Endodermal cell (in vitro differentiated cells): ENCODE results near the gene PPP1R36. TPM values are rescaled to one million over a fixed set of nuclear protein-coding genes. Genes with fewer than 3 reads are reported as not detected.

Experiments used
- DNase-seq: peaks from one replicate; pipeline ENCODE4 v3.0.0-alpha.2; 2017
- H3K27ac ChIP-seq: 2 replicates; pipeline ENCODE4 v1.5.1; 2013; ENCODE audit warnings: mild to moderate bottlenecking, low read depth, low read length, moderate library complexity
- H3K27me3 ChIP-seq: 2 replicates; pipeline ENCODE4 v1.6.1; 2013; ENCODE audit warnings: mild to moderate bottlenecking, low read length, moderate library complexity; ENCODE audit not compliant: insufficient read depth, control insufficient read depth, poor library complexity, severe bottlenecking
- H3K36me3 ChIP-seq: 2 replicates; pipeline ENCODE4 v1.7.0; 2013; ENCODE audit warnings: mild to moderate bottlenecking, low read length, moderate library complexity; ENCODE audit not compliant: control insufficient read depth, insufficient read depth
- H3K4me1 ChIP-seq: one replicate; pipeline ENCODE4 v1.7.0; 2013; ENCODE audit warnings: low read length; ENCODE audit not compliant: control insufficient read depth, insufficient read depth
- H3K4me3 ChIP-seq: 2 replicates; pipeline ENCODE4 v1.5.1; 2013; ENCODE audit warnings: mild to moderate bottlenecking, low read length, moderate library complexity
- H3K9ac ChIP-seq: 2 replicates; pipeline ENCODE4 v1.6.1; 2013; ENCODE audit warnings: mild to moderate bottlenecking, low read length, moderate library complexity; ENCODE audit not compliant: poor library complexity, severe bottlenecking; ENCODE audit errors: extremely low read depth
- H3K9me3 ChIP-seq: 2 replicates; pipeline ENCODE4 v1.6.1; 2013; ENCODE audit warnings: mild to moderate bottlenecking, low read length, moderate library complexity; ENCODE audit not compliant: control insufficient read depth
- H3K27ac Mint-ChIP-seq: 2 replicates; pipeline ENCODE4 v1.8.0; 2020; ENCODE audit warnings: mixed read lengths
- H3K27me3 Mint-ChIP-seq: 2 replicates; pipeline ENCODE4 v1.8.0; 2021; ENCODE audit warnings: mild to moderate bottlenecking, mixed read lengths; ENCODE audit not compliant: insufficient read depth
- H3K36me3 Mint-ChIP-seq: 2 replicates; pipeline ENCODE4 v1.8.0; 2020; ENCODE audit warnings: low read depth, mixed read lengths
- H3K4me1 Mint-ChIP-seq: 2 replicates; pipeline ENCODE4 v1.8.0; 2020; ENCODE audit warnings: mixed read lengths
- H3K4me3 Mint-ChIP-seq: 2 replicates; pipeline ENCODE4 v1.8.0; 2020; ENCODE audit warnings: mild to moderate bottlenecking, moderate library complexity, mixed read lengths
- H3K9me3 Mint-ChIP-seq: 2 replicates; pipeline ENCODE4 v1.8.0; 2020; ENCODE audit warnings: mild to moderate bottlenecking, mixed read lengths
- CTCF ChIP-seq: fragments of 200-600 bp; sonication (generic); conservative IDR thresholded peaks from 2 replicates; pipeline ENCODE4 v1.5.0; 2021; ENCODE audit warnings: antibody characterized with exemption, mild to moderate bottlenecking
- WGBS, 2 experiments: methylation state at CpG; one replicate each; pipeline versions ENCODE4 v1.1.5 to v1.1.7; 2013; ENCODE audit warnings: missing lambda C conversion rate in 2 of 2, mixed read lengths in 1 of 2; ENCODE audit not compliant: insufficient coverage in 1 of 2, insufficient read length in 1 of 2; 5-methylcytosine and 5-hydroxymethylcytosine counted together
- total RNA-seq, 2 donors: library from RNA; stranded (reverse); fragmentation: NEBNext Ultra II Directional in 1 of 2; extraction: Animal tissue kit (Norgen Biotek cat#: 25700) in 1 of 2; gene quantifications; 2 replicates in 1 of 2; 3 replicates in 1 of 2; pipeline ENCODE4 v1.2.1, GENCODE V29; 2021

Gene PPP1R36
- total RNA-seq, 2 donors from 2014 or later, result 0.24 to 1.2 TPM

- WGBS, 2 experiments, result 64 to 72% methylated on average over 7 to 8 of the region's 8 CpGs
- peaks cover 54% of the 10 kb centered on the region for H3K4me1 Mint-ChIP-seq
- peak overlapping the region; percentile 36 for H3K4me3 Mint-ChIP-seq
- Histone ChIP-seq H3K4me1 (peaks cover 9% of the 10 kb centered on the region), H3K27ac (no peak overlapping the region), H3K9ac (no peak overlapping the region), H3K27me3 (no peaks in the 10 kb centered on the region), H3K36me3 (peaks cover 12% of the 10 kb centered on the region), H3K4me3 (peak overlapping the region; percentile 93), H3K9me3 (no peaks in the 10 kb centered on the region)
- no peaks in the 10 kb centered on the region for H3K27me3 Mint-ChIP-seq
- H3K27ac Mint-ChIP-seq, result peak overlapping the region; percentile 96
- no peak for TF ChIP-seq CTCF
- H3K9me3 Mint-ChIP-seq, result no peaks in the 10 kb centered on the region
- no peaks in the 10 kb centered on the region for H3K36me3 Mint-ChIP-seq
- peak; percentile 91 for DNase-seq
Measured at GRCh38 chr14:64509036-64509435, 40.7 kb upstream of the PPP1R36 start.

DNA sequence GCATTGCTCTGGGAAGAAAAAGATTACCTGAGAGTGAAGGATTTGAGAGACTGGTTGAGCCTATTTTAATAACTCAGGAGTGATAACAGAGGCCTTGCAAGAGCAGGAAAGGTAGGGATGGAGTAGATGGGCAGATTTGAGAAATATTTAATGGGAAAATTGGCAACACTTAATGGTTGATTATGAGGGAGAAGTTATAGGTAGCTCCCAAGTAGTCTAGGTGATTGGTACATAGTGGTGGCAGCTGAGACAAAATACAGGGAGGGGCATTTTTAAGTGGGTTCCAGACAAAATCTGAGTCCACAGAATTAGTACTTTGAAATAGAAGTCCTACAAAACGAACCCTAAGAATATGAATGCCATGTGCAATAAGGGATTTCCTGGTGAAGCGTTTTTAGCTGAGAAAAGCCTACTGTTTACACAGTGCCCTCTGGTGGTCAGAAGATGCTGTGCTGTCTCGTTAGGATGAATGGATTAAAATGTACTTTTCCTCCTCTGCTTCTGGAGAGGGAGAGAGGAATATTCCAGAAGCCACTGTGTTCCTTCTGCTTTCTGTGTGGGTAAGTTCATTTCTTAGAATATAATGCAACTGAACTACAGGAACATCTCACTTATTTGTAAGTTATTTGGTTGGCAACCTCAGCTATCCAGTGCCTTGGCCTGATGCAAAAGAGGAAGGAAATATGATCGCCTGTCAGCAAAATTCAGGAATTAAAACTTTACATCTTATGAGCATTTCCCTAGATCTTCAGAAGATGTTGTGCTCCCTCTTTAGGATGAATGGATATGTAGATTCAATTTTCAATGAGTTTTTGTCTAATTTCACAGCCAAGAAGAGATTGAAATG is 38.7 kb upstream of the PPP1R36 start:
- H3K36me3 Mint-ChIP-seq, result no peaks in the 10 kb centered on the region
- 11 to 28% methylated on average over 1 to 4 of the region's 4 CpGs for WGBS, 2 experiments
- H3K9me3 Mint-ChIP-seq, result no peaks in the 10 kb centered on the region
- peak; percentile 94 for TF ChIP-seq CTCF
- H3K4me3 Mint-ChIP-seq, result no peak overlapping the region
- Histone ChIP-seq H3K9ac (no peak overlapping the region), H3K4me1 (peaks cover 9% of the 10 kb centered on the region), H3K36me3 (peaks cover 12% of the 10 kb centered on the region), H3K9me3 (no peaks in the 10 kb centered on the region), H3K4me3 (no peak overlapping the region), H3K27ac (no peak overlapping the region), H3K27me3 (no peaks in the 10 kb centered on the region)
- H3K4me1 Mint-ChIP-seq, result peaks cover 47% of the 10 kb centered on the region
- no peaks in the 10 kb centered on the region for H3K27me3 Mint-ChIP-seq
- no peak overlapping the region for H3K27ac Mint-ChIP-seq
- DNase-seq, result peak; percentile 86

DNA sequence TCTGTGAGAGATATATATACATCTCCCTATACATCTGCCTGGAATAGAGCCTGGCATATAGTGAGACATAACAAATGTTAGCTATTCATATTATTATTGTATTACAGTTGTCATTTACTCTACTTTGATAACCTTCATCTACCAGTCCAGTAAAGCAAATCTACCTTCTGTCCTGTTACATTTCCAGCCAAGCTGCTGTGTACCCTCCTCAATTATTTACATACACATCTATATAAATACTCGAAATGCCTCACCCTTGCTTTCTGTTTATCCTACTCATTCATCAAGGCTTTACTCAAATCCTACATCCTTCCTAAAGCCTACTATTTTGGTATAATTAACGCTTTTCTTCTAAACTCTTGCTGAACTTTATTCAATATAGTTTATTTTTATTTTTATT is 36.5 kb upstream of the PPP1R36 start:
- Mint-ChIP-seq H3K27ac (no peak overlapping the region), H3K9me3 (no peaks in the 10 kb centered on the region), H3K4me3 (no peak overlapping the region), H3K27me3 (no peaks in the 10 kb centered on the region), H3K4me1 (peaks cover 27% of the 10 kb centered on the region), H3K36me3 (no peaks in the 10 kb centered on the region)
- H3K9me3 ChIP-seq, result no peaks in the 10 kb centered on the region
- peaks cover 12% of the 10 kb centered on the region for H3K36me3 ChIP-seq
- H3K4me1 ChIP-seq, result no peaks in the 10 kb centered on the region
- no peak overlapping the region for H3K27ac ChIP-seq
- 89 to 100% methylated on average over 1 of the region's 2 CpGs for WGBS, 2 experiments
- H3K9ac ChIP-seq, result no peak overlapping the region
- no peak for DNase-seq
- H3K4me3 ChIP-seq, result no peak overlapping the region
- no peaks in the 10 kb centered on the region for H3K27me3 ChIP-seq
- no peak for TF ChIP-seq CTCF
